ENCODE measurements around the gene C1orf94. TPM values are rescaled to one million over a fixed set of nuclear protein-coding genes. Genes with fewer than 3 reads are reported as not detected.
A peak's percentile ranks its signal among the peaks of the same experiment; 100 is the strongest.

Gene C1orf94
- total and polyA plus RNA-seq, 2 donors = 0.09 TPM; not detected in 1

- Histone ChIP-seq H3K9me3 (ENCODE audit: control insufficient read depth in 2 of 2, insufficient read depth in 1 of 2, low read length in 1 of 2) (no peaks in the 10 kb centered on the region), H3K27ac (ENCODE audit: low read depth in 1 of 2, low read length in 1 of 2) (no peak overlapping the region), H3K4me3 (ENCODE audit: low read length in 2 of 2) (no peak overlapping the region), H3K27me3 (ENCODE audit: control insufficient read depth in 2 of 2, insufficient read depth in 1 of 2, low read length in 1 of 2) (peaks cover 0 to 4% of the 10 kb centered on the region in 2 donors), H3K4me1 (ENCODE audit: control insufficient read depth in 2 of 2, insufficient read depth in 2 of 2, low read length in 2 of 2) (no peaks in the 10 kb centered on the region), H3K36me3 (ENCODE audit: control insufficient read depth in 2 of 2, insufficient read depth in 2 of 2, low read length in 1 of 2) (no peaks in the 10 kb centered on the region)
- 86% methylated on average over 3 of the region's 3 CpGs for WGBS
- peak in 1 of 9 donors; percentile 3 for DNase-seq (ENCODE audit: low read depth in 6 of 9, low spot score in 9 of 9)
These were observed 88.7 kb downstream of the C1orf94 start for GRCh38 chr1:34265396-34265795.

GRCh38 chr1:34266127-34266951 lies 89.6 kb downstream of the C1orf94 start:
- H3K4me1 ChIP-seq (ENCODE audit: control insufficient read depth in 2 of 2, insufficient read depth in 2 of 2, low read length in 2 of 2) = no peaks in the 10 kb centered on the region
- no peak overlapping the region for H3K4me3 ChIP-seq (ENCODE audit: low read length in 2 of 2)
- H3K27me3 ChIP-seq (ENCODE audit: control insufficient read depth in 2 of 2, insufficient read depth in 1 of 2, low read length in 1 of 2) = peaks cover 0 to 4% of the 10 kb centered on the region in 2 donors
- no peak for DNase-seq (ENCODE audit: low read depth in 6 of 9, low spot score in 9 of 9)
- H3K36me3 ChIP-seq (ENCODE audit: control insufficient read depth in 2 of 2, insufficient read depth in 2 of 2, low read length in 1 of 2) = no peaks in the 10 kb centered on the region
- 40% methylated on average over 16 of the region's 16 CpGs for WGBS
- no peaks in the 10 kb centered on the region for H3K9me3 ChIP-seq (ENCODE audit: control insufficient read depth in 2 of 2, insufficient read depth in 1 of 2, low read length in 1 of 2)
- no peak overlapping the region for H3K27ac ChIP-seq (ENCODE audit: low read depth in 1 of 2, low read length in 1 of 2)

GRCh38 chr1:34267326-34267725 lies 90.6 kb downstream of the C1orf94 start:
- H3K36me3 ChIP-seq (ENCODE audit: control insufficient read depth in 2 of 2, insufficient read depth in 2 of 2, low read length in 1 of 2) = no peaks in the 10 kb centered on the region
- DNase-seq (ENCODE audit: low read depth in 6 of 9, low spot score in 9 of 9) = no peak
- H3K4me1 ChIP-seq (ENCODE audit: control insufficient read depth in 2 of 2, insufficient read depth in 2 of 2, low read length in 2 of 2) = no peaks in the 10 kb centered on the region
- no peaks in the 10 kb centered on the region for H3K9me3 ChIP-seq (ENCODE audit: control insufficient read depth in 2 of 2, insufficient read depth in 1 of 2, low read length in 1 of 2)
- peaks cover 0 to 4% of the 10 kb centered on the region in 2 donors for H3K27me3 ChIP-seq (ENCODE audit: control insufficient read depth in 2 of 2, insufficient read depth in 1 of 2, low read length in 1 of 2)
- WGBS = 92% methylated on average over 5 of the region's 5 CpGs
- no peak overlapping the region for H3K27ac ChIP-seq (ENCODE audit: low read depth in 1 of 2, low read length in 1 of 2)
- H3K4me3 ChIP-seq (ENCODE audit: low read length in 2 of 2) = no peak overlapping the region

- 60% methylated on average over 5 of the region's 5 CpGs for WGBS
- DNase-seq (ENCODE audit: low read depth in 6 of 9, low spot score in 9 of 9) = no peak
- no peaks in the 10 kb centered on the region for H3K4me1 ChIP-seq (ENCODE audit: control insufficient read depth in 2 of 2, insufficient read depth in 2 of 2, low read length in 2 of 2)
- H3K9me3 ChIP-seq (ENCODE audit: control insufficient read depth in 2 of 2, insufficient read depth in 1 of 2, low read length in 1 of 2) = no peaks in the 10 kb centered on the region
- H3K27ac ChIP-seq (ENCODE audit: low read depth in 1 of 2, low read length in 1 of 2) = no peak overlapping the region
- H3K36me3 ChIP-seq (ENCODE audit: control insufficient read depth in 2 of 2, insufficient read depth in 2 of 2, low read length in 1 of 2) = no peaks in the 10 kb centered on the region
- no peak overlapping the region for H3K4me3 ChIP-seq (ENCODE audit: low read length in 2 of 2)
- H3K27me3 ChIP-seq (ENCODE audit: control insufficient read depth in 2 of 2, insufficient read depth in 1 of 2, low read length in 1 of 2) = peaks cover 0 to 4% of the 10 kb centered on the region in 2 donors
These were observed 91.7 kb downstream of the C1orf94 start for GRCh38 chr1:34268311-34268954.

Other genes with a start within 250 kb of the C1orf94 start
- 0.14 TPM for gene CSMD2, start 11.7 kb upstream of the C1orf94 start, total RNA-seq
- gene CSMD2, start 11.7 kb upstream of the C1orf94 start, polyA plus RNA-seq = 0.14 TPM